NCI-H510A (cell line): Measurements from ENCODE around the gene KPNA2.
A peak's percentile ranks its signal among the peaks of the same experiment; 100 is the strongest.
"Not testable (repeated sequence)": the region's sequence is repeated elsewhere in the genome, so short reads cannot be mapped to it uniquely, and the experiment has no call there.

Experiments used
- DNase-seq: peaks from one replicate; lab custom pipeline; 2025; lab: John Stamatoyannopoulos, UW

Gene KPNA2

GRCh38 chr17:68061512-68062313 lies 26.2 kb downstream of the KPNA2 start:
- DNase-seq, result peak; percentile 14

DNA sequence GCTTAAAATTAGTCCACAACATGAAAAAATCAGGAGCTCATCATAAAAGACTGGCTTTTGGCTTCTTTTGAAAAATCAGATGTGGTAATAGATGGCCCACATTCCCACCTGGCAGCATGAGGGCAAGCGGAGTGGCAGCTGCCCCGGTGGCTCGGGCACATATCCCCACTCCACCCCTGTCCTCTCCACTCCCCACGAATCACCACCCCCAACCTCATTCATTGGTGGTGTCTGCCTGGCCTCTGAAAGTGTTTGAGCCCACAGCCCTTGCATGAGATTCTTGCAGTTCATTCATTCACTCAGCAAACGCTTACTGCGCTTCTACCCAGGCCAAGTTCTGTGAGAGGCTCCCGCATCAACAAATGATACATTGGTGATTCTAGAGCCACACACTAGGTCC lies 29.8 kb downstream of the KPNA2 start:
- not testable (repeated sequence) for DNase-seq

DNA sequence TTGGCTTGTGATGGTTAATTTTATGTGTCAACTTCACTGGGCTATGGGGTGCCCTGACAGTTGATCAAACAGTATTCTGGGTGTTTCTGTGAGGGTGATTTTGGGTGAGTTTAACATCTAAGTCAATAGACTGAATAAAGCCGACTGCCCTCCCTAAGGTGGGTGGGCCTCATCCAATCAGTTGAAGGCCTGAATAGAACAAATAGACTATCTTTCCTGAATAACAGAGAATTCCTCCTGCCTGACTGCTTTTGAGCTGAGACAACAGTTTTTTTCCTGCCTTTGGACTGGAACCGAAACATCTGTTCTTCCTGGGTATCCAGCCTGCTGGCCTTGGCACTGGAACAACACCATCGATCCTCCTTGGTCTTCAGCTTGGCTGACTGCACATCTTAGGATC lies 33.0 kb downstream of the KPNA2 start:
- not testable (repeated sequence) for DNase-seq

GRCh38 chr17:68070582-68071444 lies 35.3 kb downstream of the KPNA2 start:
- not testable (repeated sequence) for DNase-seq

DNA sequence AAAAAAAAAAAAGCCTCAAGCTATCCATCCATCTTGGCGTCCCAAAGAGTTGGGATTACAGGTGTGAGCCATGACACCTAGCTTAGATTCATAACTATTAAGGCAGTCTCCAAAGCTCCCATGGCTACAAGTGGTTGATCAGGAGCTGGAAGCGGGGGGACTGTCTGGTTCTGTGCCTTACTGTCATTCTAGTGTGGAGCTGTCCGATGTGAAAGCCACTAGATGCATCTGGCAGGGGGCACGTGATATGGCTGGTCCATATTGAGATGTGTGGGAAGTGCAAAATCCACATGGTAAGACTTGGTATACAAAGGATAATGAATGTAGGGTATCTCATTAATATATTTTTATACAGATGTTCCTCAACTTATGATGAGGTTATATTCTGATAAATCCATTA lies 38.7 kb downstream of the KPNA2 start:
- DNase-seq, result no peak

- not testable (repeated sequence) for DNase-seq
Observed at GRCh38 chr17:68075953-68076607, 40.5 kb downstream of the KPNA2 start.

DNA sequence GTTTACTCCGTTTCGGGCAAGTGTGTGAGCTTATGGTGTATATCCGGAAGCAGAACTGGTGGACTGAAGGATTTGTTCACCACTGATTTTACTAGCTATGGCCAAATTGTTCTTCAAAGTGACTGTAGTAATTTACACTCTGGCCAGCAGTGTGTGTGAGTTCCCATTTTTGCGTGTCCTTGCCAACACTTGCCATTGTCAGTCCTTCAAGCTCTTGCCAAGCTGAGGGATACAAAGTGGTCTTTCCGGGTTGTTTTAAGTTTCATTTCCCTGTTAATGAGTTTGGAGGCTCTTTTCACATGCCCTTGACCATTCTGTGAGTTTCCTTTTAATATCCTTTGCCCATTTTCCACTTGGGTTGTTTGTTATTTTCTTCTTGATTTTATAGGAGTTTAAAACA lies 42.0 kb downstream of the KPNA2 start:
- not testable (repeated sequence) for DNase-seq

DNA sequence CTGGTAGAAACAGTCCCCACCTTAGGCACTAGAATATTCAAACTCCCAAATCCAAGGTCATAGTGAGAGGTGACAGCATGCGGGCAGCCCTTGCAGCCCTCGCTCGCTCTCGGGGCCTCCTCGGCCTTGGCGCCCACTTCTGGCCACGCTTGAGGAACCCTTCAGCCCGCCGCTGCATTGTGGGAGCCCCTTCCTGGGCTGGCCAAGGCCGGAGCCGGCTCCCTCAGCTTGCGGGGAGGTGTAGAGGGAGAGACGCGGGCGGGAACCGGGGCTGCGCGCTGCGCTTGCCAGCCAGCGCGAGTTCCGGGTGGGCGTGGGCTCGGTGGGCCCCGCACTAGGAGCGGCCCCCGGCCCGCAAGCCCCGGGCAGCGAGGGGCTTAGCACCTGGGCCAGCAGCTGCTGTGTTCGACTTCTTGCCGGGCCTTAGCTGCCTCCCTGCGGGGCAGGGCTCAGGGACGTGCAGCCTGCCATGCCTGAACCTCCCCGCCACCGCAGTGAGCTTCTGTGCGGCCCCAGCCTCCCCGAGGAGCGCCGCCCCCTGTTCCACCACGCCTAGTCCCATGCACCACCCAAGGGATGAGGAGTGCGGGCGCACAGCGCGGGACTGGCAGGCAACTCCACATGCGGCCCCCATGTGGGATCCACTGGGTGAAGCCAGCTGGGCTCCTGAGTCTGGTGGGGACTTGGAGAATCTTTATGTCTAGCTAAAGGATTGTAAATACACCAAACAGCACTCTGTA lies 45.0 kb downstream of the KPNA2 start:
- no peak for DNase-seq

GRCh38 chr17:68081305-68082265 lies 46.0 kb downstream of the KPNA2 start:
- DNase-seq, result not testable (repeated sequence)

GRCh38 chr17:68085771-68086381 lies 50.3 kb downstream of the KPNA2 start:
- no peak for DNase-seq

GRCh38 chr17:68086666-68087065 lies 51.1 kb downstream of the KPNA2 start:
- not testable (repeated sequence) for DNase-seq

GRCh38 chr17:68087131-68087623 lies 51.6 kb downstream of the KPNA2 start:
- not testable (repeated sequence) for DNase-seq

GRCh38 chr17:68087851-68088250 lies 52.3 kb downstream of the KPNA2 start:
- DNase-seq, result no peak

DNA sequence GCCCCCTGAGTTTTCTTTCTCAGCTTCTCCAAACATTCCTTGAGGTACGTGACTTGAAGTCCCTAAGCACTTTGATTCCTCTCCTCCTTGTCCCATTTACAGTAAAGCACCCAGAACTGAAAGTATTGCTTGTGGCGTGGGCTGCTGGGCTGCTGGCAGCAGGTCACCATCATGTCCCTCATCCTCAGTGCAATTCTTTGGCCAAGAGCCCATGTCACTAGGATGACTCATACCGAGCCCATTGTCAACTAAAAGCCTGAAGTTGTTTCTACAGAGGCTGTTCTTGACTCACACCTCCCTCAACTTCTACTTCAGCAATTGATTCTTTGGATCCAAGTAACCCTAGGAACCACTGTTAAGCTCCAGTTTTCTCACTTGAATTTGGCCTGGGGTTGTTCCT lies 54.3 kb downstream of the KPNA2 start:
- no peak for DNase-seq

DNA sequence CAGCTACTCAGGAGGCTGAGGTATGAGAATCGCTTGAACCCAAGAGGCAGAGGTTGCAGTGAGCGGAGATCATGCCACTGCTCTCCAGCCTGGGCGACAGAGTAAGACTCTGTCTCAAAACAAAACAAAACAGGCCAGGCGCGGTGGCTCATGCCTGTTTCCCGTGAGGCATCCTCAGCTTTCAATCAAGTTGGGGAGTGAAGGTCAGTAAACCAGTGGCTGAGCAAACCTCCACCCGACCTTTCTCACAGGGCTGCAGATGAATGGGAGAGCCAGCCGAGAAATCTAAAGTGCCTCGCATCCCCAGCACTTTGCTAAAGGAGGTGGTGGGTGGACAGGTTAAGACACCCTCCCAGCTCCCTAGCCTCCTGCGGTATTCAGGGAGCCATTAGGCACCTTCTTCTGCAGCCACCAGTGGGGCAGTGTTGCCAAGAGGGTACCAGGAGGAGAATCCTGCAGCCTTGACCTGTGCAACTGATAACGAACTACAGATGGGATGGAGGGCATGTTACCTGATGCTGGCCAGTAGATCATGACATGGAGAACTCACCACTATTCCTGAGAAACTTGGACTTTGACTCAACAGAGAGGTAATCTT lies 59.0 kb downstream of the KPNA2 start:
- DNase-seq, result no peak

DNA sequence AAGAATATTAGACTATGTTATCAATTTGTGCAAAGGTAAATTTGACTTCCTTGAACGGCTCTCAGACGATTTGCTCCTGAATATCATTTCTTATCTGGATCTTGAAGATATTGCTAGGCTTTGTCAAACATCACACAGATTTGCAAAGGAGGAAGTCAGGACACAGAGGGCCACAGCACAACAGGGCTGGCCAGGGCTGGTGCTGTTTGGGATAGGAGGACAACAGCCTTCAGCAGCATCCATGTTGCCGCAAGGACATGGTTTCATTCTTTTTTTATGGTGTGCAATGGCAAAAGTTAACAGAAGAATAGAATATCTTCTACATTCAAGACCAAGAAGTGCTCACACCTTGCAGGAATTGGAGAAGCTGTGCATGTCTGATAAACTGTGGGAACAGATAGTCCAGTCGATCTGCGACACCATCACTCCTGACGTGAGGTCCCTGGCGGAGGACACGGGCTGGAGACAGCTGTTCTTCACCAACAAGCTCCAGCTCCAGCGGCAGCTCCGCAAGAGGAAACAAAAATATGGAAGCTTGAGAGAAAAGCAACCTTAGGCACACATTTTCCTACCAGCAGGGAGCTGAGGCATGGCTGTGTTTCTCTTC lies 59.8 kb downstream of the KPNA2 start:
- DNase-seq, result no peak

- DNase-seq, result no peak
Observed at GRCh38 chr17:68096111-68096510, 60.6 kb downstream of the KPNA2 start.
